OCI-LY1 (cell line): ENCODE measurements around the gene CASZ1.

Experiments used
- CTCF ChIP-seq: fragments of 200-600 bp; sonication (generic), shearing (Covaris generic); IDR thresholded peaks from 2 replicates; pipeline ENCODE4 v1.5.1; 2017; ENCODE audit warnings: mild to moderate bottlenecking, antibody characterized with exemption, low read length, moderate library complexity, mixed read lengths
- EZH2 ChIP-seq: fragments of 200-600 bp; sonication (generic), shearing (Covaris generic); IDR thresholded peaks from 2 replicates; pipeline ENCODE4 v1.8.0; 2017; ENCODE audit warnings: borderline replicate concordance, mixed run types, mild to moderate bottlenecking, antibody characterized with exemption, low read length, moderate library complexity, mixed read lengths

- no peak for TF ChIP-seq EZH2
- no peak for TF ChIP-seq CTCF
Measured at GRCh38 chr1:10626791-10627410, 169.5 kb downstream of the CASZ1 start.
